H4 (cell line): ENCODE measurements around the gene FBXO11. TPM values are rescaled to one million over a fixed set of nuclear protein-coding genes. Genes with fewer than 3 reads are reported as not detected.

ENCODE experiments used
- DNase-seq: peaks from one replicate; pipeline ENCODE4 v3.0.0-alpha.2; 2015; ENCODE audit warnings: low spot score
- total RNA-seq: library from RNA; depleted of rRNA; stranded (reverse); fragments of >200 nt; shearing (Covaris generic); gene quantifications from 2 replicates; pipeline ENCODE4 v1.2.3, GENCODE V29; 2014

FBXO11 gene
- total RNA-seq, 1 experiment from 2014 or later, result 22.5 TPM

- peak; percentile 55 for DNase-seq
Observed at GRCh38 chr2:47783486-47784351, 122.6 kb downstream of the FBXO11 start.

DNA sequence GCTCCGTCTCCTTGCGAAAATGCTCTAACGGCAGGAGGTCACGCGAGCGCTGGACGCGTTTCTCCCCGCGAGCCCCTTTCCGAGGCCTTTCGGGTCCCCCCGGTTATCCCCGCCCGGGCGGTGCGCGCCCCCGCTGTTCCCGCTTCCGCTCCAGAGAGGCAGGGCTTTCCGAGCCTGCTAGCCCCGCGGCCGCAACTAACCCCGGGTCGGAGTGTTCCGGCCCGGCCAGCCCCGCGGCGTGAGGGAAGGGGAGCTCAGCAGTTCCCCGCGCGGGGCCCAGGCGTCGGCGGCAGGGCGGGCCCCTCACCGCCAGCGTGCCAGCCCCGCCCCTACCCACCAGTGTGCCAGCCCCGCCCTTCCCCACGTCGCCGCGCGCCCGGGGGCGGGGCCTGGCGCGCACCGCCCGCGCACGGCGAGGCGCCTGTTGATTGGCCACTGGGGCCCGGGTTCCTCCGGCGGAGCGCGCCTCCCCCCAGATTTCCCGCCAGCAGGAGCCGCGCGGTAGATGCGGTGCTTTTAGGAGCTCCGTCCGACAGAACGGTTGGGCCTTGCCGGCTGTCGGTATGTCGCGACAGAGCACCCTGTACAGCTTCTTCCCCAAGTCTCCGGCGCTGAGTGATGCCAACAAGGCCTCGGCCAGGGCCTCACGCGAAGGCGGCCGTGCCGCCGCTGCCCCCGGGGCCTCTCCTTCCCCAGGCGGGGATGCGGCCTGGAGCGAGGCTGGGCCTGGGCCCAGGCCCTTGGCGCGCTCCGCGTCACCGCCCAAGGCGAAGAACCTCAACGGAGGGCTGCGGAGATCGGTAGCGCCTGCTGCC, 123.4 kb downstream of the FBXO11 start, which contains the start of gene MSH6:
Gene MSH6 (plus strand): TSS at position 475 of the 815 bp plus-strand sequence. CDS start 89 bp downstream, at position 564.
- DNase-seq, result peak; percentile 69

- DNase-seq, result no peak
Observed at GRCh38 chr2:47782381-47782670, 124.0 kb downstream of the FBXO11 start.

DNA sequence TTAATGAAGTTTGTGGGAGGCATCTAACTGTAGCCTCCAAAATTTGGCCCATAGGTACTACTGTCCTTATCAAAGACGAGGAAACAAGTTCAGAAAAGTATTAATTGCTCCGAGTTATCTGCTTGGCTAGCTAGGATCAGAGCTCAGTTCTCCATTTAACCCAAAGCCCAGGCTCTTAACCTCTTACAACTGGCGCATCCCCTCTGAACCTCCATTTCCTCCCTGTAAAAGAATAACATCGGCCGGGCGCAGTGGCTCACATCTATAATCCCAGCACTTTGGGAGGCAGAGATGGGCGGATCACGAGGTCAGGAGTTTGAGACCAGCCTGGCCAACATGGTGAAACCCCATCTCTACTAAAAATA, 126.9 kb downstream of the FBXO11 start:
- DNase-seq, result no peak

- no peak for DNase-seq
Observed at GRCh38 chr2:47778698-47779425, 127.4 kb downstream of the FBXO11 start.

DNA sequence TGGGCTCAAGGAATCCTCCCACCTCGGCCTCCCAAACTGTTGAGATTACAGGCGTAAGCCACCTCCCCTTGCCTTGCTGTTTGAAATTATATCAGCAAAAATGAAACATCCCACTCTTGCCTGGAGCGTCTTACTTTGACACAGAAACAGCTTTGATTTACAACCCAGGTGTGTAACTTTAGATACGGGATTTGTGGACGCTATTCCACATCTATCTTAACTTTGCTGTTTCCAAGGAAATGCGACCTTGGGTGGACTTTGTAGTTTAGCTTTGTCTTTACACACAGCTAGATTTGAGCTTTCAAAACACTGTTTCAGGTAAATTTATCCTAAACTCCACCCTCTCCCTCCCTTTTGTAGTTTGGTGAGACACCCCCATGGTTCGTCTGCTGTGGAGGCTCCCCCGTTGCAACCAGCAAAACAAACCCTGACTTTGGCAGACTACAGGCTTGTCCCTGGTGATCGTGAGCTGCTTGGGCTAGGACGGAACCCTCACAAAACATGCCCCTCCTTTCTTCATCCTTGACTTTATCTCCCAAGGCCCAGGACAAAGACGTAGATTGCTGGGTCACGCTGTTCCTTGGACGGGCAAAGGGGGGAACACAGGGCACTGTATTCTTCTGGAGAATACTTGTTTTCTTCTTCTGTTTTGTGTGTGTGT, 128.9 kb downstream of the FBXO11 start:
- DNase-seq, result no peak

DNA sequence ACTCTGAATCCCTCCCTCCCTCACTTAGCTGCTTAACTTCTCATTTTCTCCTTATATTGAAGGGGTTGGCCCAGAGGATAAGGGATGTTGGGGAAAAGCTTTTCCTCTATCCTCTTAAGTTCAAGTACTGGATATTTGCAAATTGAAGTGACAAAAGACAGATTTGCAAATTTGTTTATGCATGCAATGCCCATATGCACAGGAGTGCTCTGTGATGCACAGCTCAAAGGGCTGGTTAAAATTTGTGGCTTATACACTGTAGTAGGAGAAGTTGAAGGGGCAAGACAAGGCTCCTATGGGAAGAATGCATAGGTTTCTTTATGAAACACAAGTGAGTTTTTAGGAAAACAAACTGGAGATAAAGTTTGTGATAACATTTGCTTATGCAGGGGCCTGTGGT, 131.7 kb downstream of the FBXO11 start:
- no peak for DNase-seq

GRCh38 chr2:47772343-47772742, 134.0 kb downstream of the FBXO11 start:
- DNase-seq, result no peak

- DNase-seq, result peak; percentile 94
Observed at GRCh38 chr2:47771211-47771610, 135.1 kb downstream of the FBXO11 start.

GRCh38 chr2:47769318-47769717, 137.0 kb downstream of the FBXO11 start:
- no peak for DNase-seq

DNA sequence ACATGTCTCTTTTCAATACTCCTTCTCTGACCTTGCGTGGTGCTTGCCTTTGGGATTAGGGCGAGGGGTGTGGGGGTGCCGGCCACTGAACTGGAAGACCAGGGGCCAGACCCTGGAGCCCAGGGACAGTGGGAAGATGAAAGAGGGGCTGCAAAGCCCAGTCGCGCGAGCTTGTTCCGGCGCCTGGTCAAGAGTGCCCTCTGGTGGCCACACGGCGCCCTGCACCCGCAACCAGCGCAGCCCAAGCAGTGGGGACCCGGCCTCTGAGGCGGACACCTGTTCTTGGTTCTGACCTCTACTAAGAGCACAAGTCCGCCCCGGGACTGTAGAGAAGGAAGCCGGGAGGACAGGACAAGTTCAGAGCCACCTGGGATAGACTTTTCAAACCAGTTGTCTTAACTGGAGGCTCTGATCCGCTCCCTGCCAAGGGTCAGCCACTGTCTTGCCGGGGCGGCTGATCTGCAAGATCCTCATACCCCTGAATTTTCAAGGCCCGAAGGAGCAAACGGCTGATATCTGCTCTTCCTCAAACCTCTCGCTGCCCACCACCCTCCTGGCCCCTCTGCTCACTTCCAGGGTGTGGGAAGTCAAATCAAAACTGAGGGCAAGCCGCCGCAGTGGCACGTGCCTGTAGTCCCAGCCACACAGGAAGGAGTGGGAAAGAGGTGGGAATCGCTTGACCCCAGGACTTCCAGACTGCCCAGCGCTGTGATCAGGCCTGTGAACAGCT, 138.3 kb downstream of the FBXO11 start:
- DNase-seq, result peak; percentile 17

DNA sequence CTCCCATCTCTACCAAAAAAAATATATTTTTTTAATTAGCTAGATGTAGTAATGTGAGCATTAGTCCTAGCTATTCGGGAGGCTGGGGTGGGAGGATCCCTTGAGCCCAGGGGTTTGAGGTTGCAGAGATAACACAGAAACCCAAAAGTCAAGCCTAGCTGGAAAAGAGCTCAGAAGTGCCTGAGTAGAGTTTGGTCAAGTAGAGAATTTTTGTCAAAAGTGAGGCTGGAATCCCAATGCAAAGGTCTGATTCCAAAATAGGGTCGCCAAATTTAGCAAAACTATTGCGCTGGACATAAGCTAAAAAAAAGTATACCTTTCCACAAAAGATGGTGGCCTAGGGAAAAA, 138.8 kb downstream of the FBXO11 start:
- DNase-seq, result no peak

- DNase-seq, result no peak
Observed at GRCh38 chr2:47751856-47752414, 154.4 kb downstream of the FBXO11 start.

DNA sequence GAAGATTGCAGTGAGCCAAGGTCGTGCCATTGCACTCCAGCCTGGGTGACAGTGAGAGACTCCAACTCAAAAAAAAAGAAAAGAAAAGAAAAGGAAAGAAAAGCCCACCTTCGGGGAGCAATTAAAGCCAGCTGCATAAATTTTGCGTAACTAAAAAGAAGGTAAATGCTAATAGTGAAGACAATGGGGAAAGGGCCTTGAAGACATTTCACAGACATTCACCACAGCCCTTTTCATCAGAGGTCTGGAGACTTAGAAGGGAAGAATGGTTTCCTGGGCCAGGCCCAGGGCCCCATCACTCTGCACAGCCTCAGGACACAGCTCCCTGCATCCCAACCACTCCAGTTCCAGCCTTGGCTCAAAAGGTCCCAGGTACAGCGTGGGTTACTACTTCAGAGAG, 158.4 kb downstream of the FBXO11 start:
- DNase-seq, result no peak

DNA sequence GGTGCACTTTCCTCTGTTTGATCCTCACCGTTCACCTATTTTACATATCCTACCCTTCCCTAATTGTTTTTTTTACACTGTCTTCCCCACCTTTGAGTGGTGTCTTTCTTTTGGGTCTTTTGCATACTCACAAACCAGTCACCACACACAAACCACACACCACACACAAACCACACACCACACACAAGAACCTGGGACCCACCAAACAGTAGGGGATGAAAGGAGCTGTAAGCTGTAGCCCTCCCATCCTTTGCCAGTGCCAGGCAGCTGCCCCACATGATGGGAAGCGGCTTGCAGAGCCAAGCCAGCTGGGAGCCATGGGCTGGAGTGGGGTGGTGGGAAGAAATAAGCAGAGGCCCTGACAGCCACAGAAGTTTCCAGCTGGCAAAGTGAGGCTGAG, 162.2 kb downstream of the FBXO11 start:
- DNase-seq, result no peak

GRCh38 chr2:47741637-47742036, 164.7 kb downstream of the FBXO11 start:
- no peak for DNase-seq

DNA sequence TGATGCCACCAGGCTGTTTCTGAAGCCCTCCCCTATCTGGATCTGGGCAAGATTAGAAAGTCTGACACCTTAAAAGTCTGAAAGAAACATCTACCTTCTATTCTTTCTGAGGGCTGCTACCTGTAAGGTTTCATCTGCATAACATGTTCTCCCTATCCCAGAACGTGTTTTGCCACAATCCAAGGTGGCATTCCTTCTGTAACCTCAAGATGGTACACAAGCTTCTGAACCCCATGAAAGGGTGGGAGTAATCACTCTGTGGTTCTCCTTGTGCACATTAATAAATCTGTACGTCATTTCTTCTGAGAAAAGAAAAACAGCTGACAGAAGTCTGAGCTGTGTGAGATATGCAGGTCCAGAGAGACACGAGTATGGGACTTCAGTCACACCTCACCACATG, 165.2 kb downstream of the FBXO11 start:
- no peak for DNase-seq
